NOMO-1 treated with dmso at 0.1 percent for 144 hours (cell line): ENCODE measurements around the gene SV2C.
"Not testable (repeated sequence)": the region's sequence is repeated elsewhere in the genome, so short reads cannot be mapped to it uniquely, and the experiment has no call there.

Source experiments
- DNase-seq: peaks from one replicate; lab custom pipeline; 2025; ENCODE audit not compliant: unreplicated experiment; lab: John Stamatoyannopoulos, UW

SV2C gene

GRCh38 chr5:76199336-76200318, 116.4 kb downstream of the SV2C start:
- DNase-seq, result no peak

GRCh38 chr5:76202182-76202581, 119.0 kb downstream of the SV2C start:
- DNase-seq, result peak; percentile 31

- DNase-seq, result no peak
Measured at GRCh38 chr5:76204191-76204590, 121.0 kb downstream of the SV2C start.

- DNase-seq, result no peak
Measured at GRCh38 chr5:76204713-76205112, 121.5 kb downstream of the SV2C start.

GRCh38 chr5:76207120-76207519, 123.9 kb downstream of the SV2C start:
- peak; percentile 2 for DNase-seq

- no peak for DNase-seq
Measured at GRCh38 chr5:76209297-76209696, 126.1 kb downstream of the SV2C start.

- DNase-seq, result no peak
Measured at GRCh38 chr5:76210946-76211345, 127.8 kb downstream of the SV2C start.

- no peak for DNase-seq
Measured at GRCh38 chr5:76213858-76214257, 130.7 kb downstream of the SV2C start.

- DNase-seq, result no peak
Measured at GRCh38 chr5:76216748-76217147, 133.6 kb downstream of the SV2C start.

- DNase-seq, result no peak
Measured at GRCh38 chr5:76219636-76220035, 136.5 kb downstream of the SV2C start.

GRCh38 chr5:76221311-76221710, 138.1 kb downstream of the SV2C start:
- DNase-seq, result no peak

- no peak for DNase-seq
Measured at GRCh38 chr5:76222318-76222717, 139.1 kb downstream of the SV2C start.

- DNase-seq, result no peak
Measured at GRCh38 chr5:76223696-76224095, 140.5 kb downstream of the SV2C start.

GRCh38 chr5:76224898-76225297, 141.7 kb downstream of the SV2C start:
- no peak for DNase-seq

GRCh38 chr5:76225336-76225735, 142.2 kb downstream of the SV2C start:
- DNase-seq, result peak; percentile 14

GRCh38 chr5:76229900-76230299, 146.7 kb downstream of the SV2C start:
- no peak for DNase-seq

GRCh38 chr5:76230711-76231285, 147.6 kb downstream of the SV2C start:
- no peak for DNase-seq

- no peak for DNase-seq
Measured at GRCh38 chr5:76234665-76235064, 151.5 kb downstream of the SV2C start.

- DNase-seq, result no peak
Measured at GRCh38 chr5:76236684-76237083, 153.5 kb downstream of the SV2C start.

- no peak for DNase-seq
Measured at GRCh38 chr5:76240336-76240735, 157.2 kb downstream of the SV2C start.

GRCh38 chr5:76242155-76242554, 159.0 kb downstream of the SV2C start:
- not testable (repeated sequence) for DNase-seq

GRCh38 chr5:76245590-76245989, 162.4 kb downstream of the SV2C start:
- no peak for DNase-seq
